ENCODE measurements around the gene ROPN1B.
"Not testable (repeated sequence)": the region's sequence is repeated elsewhere in the genome, so short reads cannot be mapped to it uniquely, and the experiment has no call there.

DNA sequence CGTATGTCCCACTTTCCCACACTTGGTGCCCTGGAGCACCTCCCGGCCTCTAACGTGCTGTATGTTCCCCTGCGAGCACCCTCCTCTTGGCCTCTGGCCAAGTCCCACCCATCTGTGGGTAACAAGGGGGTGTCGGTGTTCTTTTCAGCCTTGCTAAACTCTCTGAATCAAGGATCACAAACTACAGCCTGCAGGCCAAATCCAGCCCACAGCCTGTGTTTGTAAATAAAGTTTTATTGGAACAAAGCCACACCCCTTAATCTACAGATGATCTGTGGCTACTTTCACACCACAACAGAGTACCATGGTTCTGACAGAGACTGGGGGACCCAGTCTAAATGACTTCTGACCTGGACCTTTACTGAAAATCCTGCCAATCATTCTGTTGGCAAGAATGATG, 39.2 kb upstream of the ROPN1B start:
- TF ChIP-seq, protein P1, sequence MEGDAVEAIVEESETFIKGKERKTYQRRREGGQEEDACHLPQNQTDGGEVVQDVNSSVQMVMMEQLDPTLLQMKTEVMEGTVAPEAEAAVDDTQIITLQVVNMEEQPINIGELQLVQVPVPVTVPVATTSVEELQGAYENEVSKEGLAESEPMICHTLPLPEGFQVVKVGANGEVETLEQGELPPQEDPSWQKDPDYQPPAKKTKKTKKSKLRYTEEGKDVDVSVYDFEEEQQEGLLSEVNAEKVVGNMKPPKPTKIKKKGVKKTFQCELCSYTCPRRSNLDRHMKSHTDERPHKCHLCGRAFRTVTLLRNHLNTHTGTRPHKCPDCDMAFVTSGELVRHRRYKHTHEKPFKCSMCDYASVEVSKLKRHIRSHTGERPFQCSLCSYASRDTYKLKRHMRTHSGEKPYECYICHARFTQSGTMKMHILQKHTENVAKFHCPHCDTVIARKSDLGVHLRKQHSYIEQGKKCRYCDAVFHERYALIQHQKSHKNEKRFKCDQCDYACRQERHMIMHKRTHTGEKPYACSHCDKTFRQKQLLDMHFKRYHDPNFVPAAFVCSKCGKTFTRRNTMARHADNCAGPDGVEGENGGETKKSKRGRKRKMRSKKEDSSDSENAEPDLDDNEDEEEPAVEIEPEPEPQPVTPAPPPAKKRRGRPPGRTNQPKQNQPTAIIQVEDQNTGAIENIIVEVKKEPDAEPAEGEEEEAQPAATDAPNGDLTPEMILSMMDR (IDR thresholded peaks at IDR 0.05): not testable (repeated sequence)
- TF ChIP-seq POLR2A, POLR2AphosphoS5, EP300 (IDR thresholded peaks at IDR 0.05): not testable (repeated sequence)
